GM12872 (cell line): ENCODE results near the gene KIF21B.
A peak's percentile ranks its signal among the peaks of the same experiment; 100 is the strongest.

Experiments used
- CTCF ChIP-seq: IDR thresholded peaks from 3 replicates; pipeline ENCODE4 v1.5.1; 2011; ENCODE audit warnings: low read depth, mild to moderate bottlenecking, low read length, moderate library complexity; ENCODE audit not compliant: insufficient read depth

KIF21B gene

GRCh38 chr1:200980873-200981272 lies 42.6 kb downstream of the KIF21B start:
- no peak for TF ChIP-seq CTCF

GRCh38 chr1:200980452-200980772 lies 43.1 kb downstream of the KIF21B start:
- TF ChIP-seq CTCF: no peak

- peak; percentile 89 for TF ChIP-seq CTCF
Measured at GRCh38 chr1:200979574-200980451, 43.7 kb downstream of the KIF21B start.

- TF ChIP-seq CTCF: no peak
Measured at GRCh38 chr1:200977071-200977754, 46.3 kb downstream of the KIF21B start.

- no peak for TF ChIP-seq CTCF
Measured at GRCh38 chr1:200976634-200977033, 46.9 kb downstream of the KIF21B start.

GRCh38 chr1:200975458-200975857 lies 48.1 kb downstream of the KIF21B start:
- TF ChIP-seq CTCF: no peak

GRCh38 chr1:200974711-200975110 lies 48.8 kb downstream of the KIF21B start:
- TF ChIP-seq CTCF: no peak
